OCI-LY3 (cell line): ENCODE measurements around the gene GALNS.

Experiments
- H2AFZ ChIP-seq: fragments of 200-600, 300-600 bp; shearing (Covaris generic); 2 replicates; pipeline ENCODE4 v1.6.0; 2014; ENCODE audit warnings: antibody characterized with exemption, low read depth, low read length
- H3K27ac ChIP-seq: fragments of 200-600, 300-600 bp; sonication (generic); 2 replicates; pipeline ENCODE4 v1.5.1; 2014; ENCODE audit warnings: mild to moderate bottlenecking, low read length, moderate library complexity, mixed read lengths
- H3K27me3 ChIP-seq: fragments of 200-600, 300-600 bp; sonication (generic); 2 replicates; pipeline ENCODE4 v1.6.1; 2014; ENCODE audit warnings: low read depth, low read length, mixed read lengths
- H3K36me3 ChIP-seq: fragments of 200-600, 300-600 bp; sonication (generic); replicated peaks from 2 replicates; pipeline ENCODE3; 2014; ENCODE audit warnings: low read depth, low read length, mixed read lengths
- H3K4me1 ChIP-seq: fragments of 300-600, 200-600 bp; sonication (generic); 2 replicates; pipeline ENCODE4 v1.6.1; 2014; ENCODE audit warnings: low read length, mixed read lengths
- H3K4me2 ChIP-seq: fragments of 200-600, 300-600 bp; sonication (generic); 2 replicates; pipeline ENCODE4 v1.6.1; 2014; ENCODE audit warnings: low read length, mixed read lengths
- H3K4me3 ChIP-seq: fragments of 300-600, 200-600 bp; sonication (generic); 2 replicates; pipeline ENCODE4 v1.5.1; 2014; ENCODE audit warnings: antibody characterized with exemption, mild to moderate bottlenecking, low read length, moderate library complexity
- H3K79me2 ChIP-seq: fragments of 300-600, 200-600 bp; shearing (Covaris generic); 2 replicates; pipeline ENCODE4 v1.6.1; 2014; ENCODE audit warnings: mild to moderate bottlenecking, low read length, mixed read lengths
- H3K9ac ChIP-seq: fragments of 300-600, 200-600 bp; shearing (Covaris generic); 2 replicates; pipeline ENCODE4 v1.6.0; 2014; ENCODE audit warnings: mild to moderate bottlenecking, low read length, moderate library complexity
- H3K9me3 ChIP-seq: fragments of 200-600, 300-600 bp; shearing (Covaris generic); 2 replicates; pipeline ENCODE4 v1.6.1; 2014; ENCODE audit warnings: low read length, mixed read lengths; ENCODE audit not compliant: insufficient read depth
- H4K20me1 ChIP-seq: fragments of 200-600, 300-600 bp; sonication (generic); 2 replicates; pipeline ENCODE4 v1.6.1; 2016; ENCODE audit warnings: low read length, mixed read lengths; ENCODE audit not compliant: insufficient read depth
- CTCF ChIP-seq: fragments of 200-600, 300-600 bp; sonication (generic); IDR thresholded peaks from 2 replicates; pipeline ENCODE4 v1.5.1; 2014; ENCODE audit warnings: antibody characterized with exemption, low read length, low read depth
- EZH2phosphoT487 ChIP-seq: fragments of 200-600 bp; shearing (Covaris generic); IDR thresholded peaks from 2 replicates; pipeline ENCODE4 v1.6.1; 2018; ENCODE audit warnings: antibody characterized with exemption, mixed run types, low read depth

GALNS gene

GRCh38 chr16:88862968-88863367 lies 6.2 kb upstream of the GALNS start:
- H2AFZ ChIP-seq = no peak overlapping the region
- no peaks in the 10 kb centered on the region for H3K9me3 ChIP-seq
- no peak overlapping the region for H3K4me2 ChIP-seq
- H3K9ac ChIP-seq = no peak overlapping the region
- H3K4me3 ChIP-seq = no peak overlapping the region
- TF ChIP-seq CTCF (no peak), EZH2phosphoT487 (no peak)
- H3K79me2 ChIP-seq = 0 out of 2 replicates have a peak, but pooled peaks cover 4% of the 10 kb centered on the region
- no peaks in the 10 kb centered on the region for H3K27me3 ChIP-seq
- H3K4me1 ChIP-seq = peaks cover 3% of the 10 kb centered on the region
- no peak overlapping the region for H3K27ac ChIP-seq
- H4K20me1 ChIP-seq = no peaks in the 10 kb centered on the region
- peaks cover 9% of the 10 kb centered on the region for H3K36me3 ChIP-seq

GRCh38 chr16:88861359-88861758 lies 4.6 kb upstream of the GALNS start:
- H3K27me3 ChIP-seq = no peaks in the 10 kb centered on the region
- no peaks in the 10 kb centered on the region for H3K9me3 ChIP-seq
- no peak overlapping the region for H3K4me2 ChIP-seq
- H3K9ac ChIP-seq = no peak overlapping the region
- H3K36me3 ChIP-seq = peaks cover 9% of the 10 kb centered on the region
- H4K20me1 ChIP-seq = no peaks in the 10 kb centered on the region
- no peak overlapping the region for H3K4me3 ChIP-seq
- H3K79me2 ChIP-seq = peaks cover 12% of the 10 kb centered on the region; the same call in 1 of the 2 replicates
- H3K27ac ChIP-seq = no peak overlapping the region
- H2AFZ ChIP-seq = no peak overlapping the region
- TF ChIP-seq CTCF (no peak), EZH2phosphoT487 (no peak)
- H3K4me1 ChIP-seq = peaks cover 6% of the 10 kb centered on the region

GRCh38 chr16:88859381-88860091 lies 2.8 kb upstream of the GALNS start:
- H3K4me2 ChIP-seq = no peak overlapping the region
- peaks cover 9% of the 10 kb centered on the region for H3K36me3 ChIP-seq
- peaks cover 18% of the 10 kb centered on the region for H3K79me2 ChIP-seq
- peaks cover 6% of the 10 kb centered on the region; the same call in 1 of the 2 replicates for H4K20me1 ChIP-seq
- no peaks in the 10 kb centered on the region for H3K27me3 ChIP-seq
- no peak overlapping the region for H3K27ac ChIP-seq
- H3K9ac ChIP-seq = no peak overlapping the region
- H2AFZ ChIP-seq = no peak overlapping the region
- no peak for TF ChIP-seq CTCF
- H3K9me3 ChIP-seq = no peaks in the 10 kb centered on the region
- H3K4me1 ChIP-seq = peaks cover 20% of the 10 kb centered on the region
- no peak overlapping the region for H3K4me3 ChIP-seq

GRCh38 chr16:88857728-88858339 lies 1.1 kb upstream of the GALNS start:
- Histone ChIP-seq H3K27me3 (no peaks in the 10 kb centered on the region), H3K4me1 (peaks cover 23% of the 10 kb centered on the region), H3K27ac (0 out of 2 replicates have a peak overlapping the region, but pooled peaks have one; percentile 4), H3K4me3 (peak overlapping the region; percentile 99), H3K79me2 (peaks cover 18% of the 10 kb centered on the region), H3K9ac (peak overlapping the region; percentile 79), H3K9me3 (no peaks in the 10 kb centered on the region), H2AFZ (no peak overlapping the region), H3K36me3 (peaks cover 11% of the 10 kb centered on the region), H3K4me2 (peak overlapping the region; percentile 98), H4K20me1 (peaks cover 9% of the 10 kb centered on the region; the same call in 1 of the 2 replicates)
- TF ChIP-seq CTCF = peak; percentile 63
- no peak for TF ChIP-seq EZH2phosphoT487
